CD14-positive monocyte (primary cell): Measurements from ENCODE around the gene STK32B. TPM values are rescaled to one million over a fixed set of nuclear protein-coding genes. Genes with fewer than 3 reads are reported as not detected.

Source experiments
- DNase-seq, 3 donors: peaks; one replicate each; pipeline ENCODE4 v3.0.0-alpha.2; 2011 to 2022
- H2AFZ ChIP-seq: 2 replicates; pipeline ENCODE4 v1.6.0; 2012; ENCODE audit warnings: mild to moderate bottlenecking, low read depth, low read length, inconsistent platforms; ENCODE audit not compliant: insufficient read depth, poor library complexity, severe bottlenecking
- H3K27ac ChIP-seq, 2 donors: 1 replicate in 1 of 2; 2 replicates in 1 of 2; pipeline ENCODE4 v1.5.1; 2012 to 2013; ENCODE audit warnings: low read length in 2 of 2, control low read depth in 1 of 2, inconsistent platforms in 1 of 2, low read depth in 1 of 2, mild to moderate bottlenecking in 1 of 2
- H3K27me3 ChIP-seq, 2 donors: one replicate each; pipeline versions ENCODE4 v1.6.0 to v1.6.1; 2011 to 2013; ENCODE audit warnings: low read length in 2 of 2; ENCODE audit not compliant: control insufficient read depth in 2 of 2, insufficient read depth in 2 of 2
- H3K36me3 ChIP-seq, 2 donors: replicated peaks in 1 of 2; 1 replicate in 1 of 2; 2 replicates in 1 of 2; pipeline versions ENCODE4 v1.5.1 to v1.6.1; 2012 to 2013; ENCODE audit warnings: low read length in 2 of 2, control low read depth in 1 of 2, inconsistent platforms in 1 of 2, mild to moderate bottlenecking in 1 of 2; ENCODE audit not compliant: insufficient read depth in 2 of 2, control insufficient read depth in 1 of 2
- H3K4me1 ChIP-seq, 2 donors: 1 replicate in 1 of 2; 2 replicates in 1 of 2; pipeline versions ENCODE4 v1.5.1 to v1.6.1; 2012 to 2013; ENCODE audit warnings: low read length in 2 of 2, control low read depth in 1 of 2, inconsistent platforms in 1 of 2, mild to moderate bottlenecking in 1 of 2, moderate library complexity in 1 of 2; ENCODE audit not compliant: insufficient read depth in 2 of 2, control insufficient read depth in 1 of 2
- H3K4me2 ChIP-seq: replicated peaks from 2 replicates; pipeline ENCODE3; 2012; ENCODE audit warnings: low read length, moderate library complexity, mild to moderate bottlenecking; ENCODE audit not compliant: poor library complexity, severe bottlenecking; ENCODE audit errors: extremely low read depth
- H3K4me3 ChIP-seq, 3 experiments: fragments of 200-600 bp in 1 of 3; sonication (generic) in 1 of 3; replicated peaks in 1 of 3; 1 replicate in 2 of 3; 2 replicates in 1 of 3; pipeline ENCODE4 v1.5.1; 2011 to 2013; ENCODE audit warnings: low read length in 3 of 3, mild to moderate bottlenecking in 3 of 3, control low read depth in 2 of 3, low read depth in 2 of 3, inconsistent platforms in 1 of 3, moderate library complexity in 1 of 3
- H3K79me2 ChIP-seq: 2 replicates; pipeline ENCODE4 v1.6.0; 2012; ENCODE audit warnings: mild to moderate bottlenecking, control low read depth, inconsistent platforms, low read length, moderate library complexity; ENCODE audit not compliant: insufficient read depth
- H3K9ac ChIP-seq: 2 replicates; pipeline ENCODE4 v1.6.0; 2017; ENCODE audit warnings: low read length, mild to moderate bottlenecking; ENCODE audit not compliant: insufficient read depth, poor library complexity, severe bottlenecking
- H3K9me3 ChIP-seq, 2 donors: replicated peaks in 1 of 2; 1 replicate in 1 of 2; 2 replicates in 1 of 2; pipeline versions ENCODE4 v1.5.1 to v1.6.1; 2012 to 2013; ENCODE audit warnings: low read length in 2 of 2, control low read depth in 1 of 2; ENCODE audit not compliant: control insufficient read depth in 1 of 2, insufficient read depth in 1 of 2
- H4K20me1 ChIP-seq: 2 replicates; pipeline ENCODE4 v1.6.0; 2012; ENCODE audit warnings: mild to moderate bottlenecking, low read length, control low read depth, moderate library complexity; ENCODE audit not compliant: insufficient read depth
- H3K27ac Mint-ChIP-seq, 7 donors: one replicate each; pipeline ENCODE4 v1.8.0; 2020; ENCODE audit warnings: mild to moderate bottlenecking in 7 of 7, mixed read lengths in 7 of 7, moderate library complexity in 6 of 7, inconsistent platforms in 2 of 7
- H3K27me3 Mint-ChIP-seq, 3 donors: one replicate each; pipeline ENCODE4 v1.8.0; 2021 to 2022; ENCODE audit warnings: low read depth in 3 of 3, mild to moderate bottlenecking in 3 of 3, mixed read lengths in 3 of 3, moderate library complexity in 3 of 3, inconsistent platforms in 1 of 3
- H3K36me3 Mint-ChIP-seq, 2 donors: one replicate each; pipeline ENCODE4 v1.8.0; 2020; ENCODE audit warnings: mixed read lengths in 2 of 2, inconsistent platforms in 1 of 2, mild to moderate bottlenecking in 1 of 2
- H3K4me1 Mint-ChIP-seq: one replicate; pipeline ENCODE4 v1.8.0; 2020; ENCODE audit warnings: mild to moderate bottlenecking, mixed read lengths
- H3K4me3 Mint-ChIP-seq, 2 donors: one replicate each; pipeline ENCODE4 v1.8.0; 2020; ENCODE audit warnings: mild to moderate bottlenecking in 2 of 2, mixed read lengths in 2 of 2, moderate library complexity in 1 of 2
- H3K9me3 Mint-ChIP-seq, 7 donors: one replicate each; pipeline ENCODE4 v1.8.0; 2020 to 2022; ENCODE audit warnings: mixed read lengths in 7 of 7, mild to moderate bottlenecking in 6 of 7, moderate library complexity in 6 of 7, inconsistent platforms in 2 of 7
- CTCF ChIP-seq: fragments of 200-600 bp; IDR thresholded peaks from one replicate; pipeline ENCODE4 v1.8.0; 2022; ENCODE audit warnings: antibody characterized with exemption, mild to moderate bottlenecking
- whole genome bisulfite sequencing: methylation state at CpG from one replicate; pipeline ENCODE4 v1.1.5; 2013; ENCODE audit warnings: missing lambda C conversion rate; ENCODE audit not compliant: insufficient coverage; 5-methylcytosine and 5-hydroxymethylcytosine counted together
- intact Hi-C, 2 donors: fragments of 100-400 bp; cut with micrococcal nuclease; formaldehyde crosslinking; loops; one replicate each; pipeline versions ENCODE4 v1.15.0 to v1.15.1; 2023
- polyA plus RNA-seq, 3 donors: library from polyadenylated mRNA; depleted of rRNA in 1 of 3; unstranded in 2 of 3; stranded (reverse) in 1 of 3; fragments of 300-500 nt in 2 of 3; fragments of >200 nt in 1 of 3; fragmentation: Illumina TruSeq in 2 of 3; gene quantifications; 1 replicate in 2 of 3; 2 replicates in 1 of 3; pipeline ENCODE4 v1.2.3, GENCODE V29; 2012 to 2021

The STK32B gene
- polyA plus RNA-seq, 3 donors, result 0.61 to 1.7 (median 0.75) TPM

- no peak overlapping the region for H3K27ac ChIP-seq
- 73% methylated on average over 5 of the region's 12 CpGs for WGBS
Measured at GRCh38 chr4:5365071-5366008, 314.1 kb downstream of the STK32B start.

GRCh38 chr4:5366009-5366386, 314.7 kb downstream of the STK32B start:
- Mint-ChIP-seq H3K36me3 (no peaks in the 10 kb centered on the region), H3K4me3 (no peak overlapping the region), H3K4me1 (no peaks in the 10 kb centered on the region), H3K27ac (no peak overlapping the region), H3K27me3 (peaks cover 0 to 2% (median 0%) of the 10 kb centered on the region in 3 donors), H3K9me3 (peaks cover 0 to 2% (median 0%) of the 10 kb centered on the region in 7 donors)
- WGBS, result 100% methylated on average over 1 of the region's 3 CpGs
- Histone ChIP-seq H3K4me2 (no peak overlapping the region), H3K4me3 (no peak overlapping the region), H3K27ac (no peak overlapping the region), H4K20me1 (no peaks in the 10 kb centered on the region), H3K27me3 (no peaks in the 10 kb centered on the region), H3K9ac (no peak overlapping the region), H3K79me2 (no peaks in the 10 kb centered on the region), H3K9me3 (no peaks in the 10 kb centered on the region), H3K4me1 (no peaks in the 10 kb centered on the region), H2AFZ (no peak overlapping the region), H3K36me3 (no peaks in the 10 kb centered on the region)
- no peak for TF ChIP-seq CTCF
- no peak for DNase-seq
- intact Hi-C loops, result no loop called here

More at GRCh38 chr4:5365071-5366008, 314.1 kb downstream of the STK32B start:
- peaks cover 0 to 2% (median 0%) of the 10 kb centered on the region in 7 donors for H3K9me3 Mint-ChIP-seq
- no peak overlapping the region for H3K9ac ChIP-seq
- H3K4me1 Mint-ChIP-seq, result no peaks in the 10 kb centered on the region
- TF ChIP-seq CTCF, result no peak
- no peaks in the 10 kb centered on the region for H3K36me3 Mint-ChIP-seq
- no peaks in the 10 kb centered on the region for H3K27me3 ChIP-seq
- H4K20me1 ChIP-seq, result no peaks in the 10 kb centered on the region
- H3K27me3 Mint-ChIP-seq, result peaks cover 0 to 2% (median 0%) of the 10 kb centered on the region in 3 donors
- no peak for DNase-seq
- intact Hi-C loops, result no loop called here
- no peak overlapping the region for H3K4me3 ChIP-seq
- no peaks in the 10 kb centered on the region for H3K4me1 ChIP-seq
- no peak overlapping the region for H2AFZ ChIP-seq
- H3K79me2 ChIP-seq, result no peaks in the 10 kb centered on the region
- H3K9me3 ChIP-seq, result no peaks in the 10 kb centered on the region
- no peaks in the 10 kb centered on the region for H3K36me3 ChIP-seq
- no peak overlapping the region for H3K4me3 Mint-ChIP-seq
- no peak overlapping the region for H3K4me2 ChIP-seq
- H3K27ac Mint-ChIP-seq, result no peak overlapping the region
